Activated CD8-positive, alpha-beta memory T cell treated with anti-CD3 and anti-CD28 coated beads, Interleukin-2, amount 50 U/mL, for 4 hours (primary cell): ENCODE results near the gene CEMP1.
A peak's percentile ranks its signal among the peaks of the same experiment; 100 is the strongest.

Source experiments
- DNase-seq: peaks from one replicate; pipeline ENCODE4 v3.0.0-alpha.2; 2020

The CEMP1 gene

DNA sequence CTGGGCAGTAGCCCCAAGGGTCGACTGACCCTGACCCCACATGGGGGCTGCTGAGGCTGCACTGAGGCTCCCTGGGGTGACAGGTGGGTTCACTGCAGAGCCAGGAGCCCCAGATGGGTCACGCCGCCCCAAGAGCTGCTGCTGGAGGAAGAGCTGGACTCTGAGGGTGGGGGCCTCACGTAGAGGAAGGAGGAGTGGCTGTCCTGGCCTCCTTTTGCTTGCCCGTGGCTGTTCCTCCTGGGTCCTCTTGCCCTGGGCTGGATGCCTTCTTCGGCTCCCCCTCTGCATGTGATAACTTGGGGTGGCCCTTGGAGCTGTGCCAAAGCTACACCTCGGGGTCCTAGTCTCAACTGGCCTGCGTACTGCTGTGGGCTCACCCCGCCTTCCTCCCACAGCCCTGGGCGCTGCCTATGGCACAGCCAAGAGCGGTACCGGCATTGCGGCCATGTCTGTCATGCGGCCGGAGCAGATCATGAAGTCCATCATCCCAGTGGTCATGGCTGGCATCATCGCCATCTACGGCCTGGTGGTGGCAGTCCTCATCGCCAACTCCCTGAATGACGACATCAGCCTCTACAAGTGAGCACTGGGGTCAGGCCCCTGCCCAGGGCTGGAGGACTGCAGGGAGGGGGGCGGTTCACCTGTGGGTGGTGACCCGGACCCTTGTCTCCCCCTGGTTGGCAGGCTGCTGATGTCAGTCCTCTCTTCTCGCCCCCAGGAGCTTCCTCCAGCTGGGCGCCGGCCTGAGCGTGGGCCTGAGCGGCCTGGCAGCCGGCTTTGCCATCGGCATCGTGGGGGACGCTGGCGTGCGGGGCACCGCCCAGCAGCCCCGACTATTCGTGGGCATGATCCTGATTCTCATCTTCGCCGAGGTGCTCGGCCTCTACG is 12.1 kb downstream of the CEMP1 start:
- no peak for DNase-seq

DNA sequence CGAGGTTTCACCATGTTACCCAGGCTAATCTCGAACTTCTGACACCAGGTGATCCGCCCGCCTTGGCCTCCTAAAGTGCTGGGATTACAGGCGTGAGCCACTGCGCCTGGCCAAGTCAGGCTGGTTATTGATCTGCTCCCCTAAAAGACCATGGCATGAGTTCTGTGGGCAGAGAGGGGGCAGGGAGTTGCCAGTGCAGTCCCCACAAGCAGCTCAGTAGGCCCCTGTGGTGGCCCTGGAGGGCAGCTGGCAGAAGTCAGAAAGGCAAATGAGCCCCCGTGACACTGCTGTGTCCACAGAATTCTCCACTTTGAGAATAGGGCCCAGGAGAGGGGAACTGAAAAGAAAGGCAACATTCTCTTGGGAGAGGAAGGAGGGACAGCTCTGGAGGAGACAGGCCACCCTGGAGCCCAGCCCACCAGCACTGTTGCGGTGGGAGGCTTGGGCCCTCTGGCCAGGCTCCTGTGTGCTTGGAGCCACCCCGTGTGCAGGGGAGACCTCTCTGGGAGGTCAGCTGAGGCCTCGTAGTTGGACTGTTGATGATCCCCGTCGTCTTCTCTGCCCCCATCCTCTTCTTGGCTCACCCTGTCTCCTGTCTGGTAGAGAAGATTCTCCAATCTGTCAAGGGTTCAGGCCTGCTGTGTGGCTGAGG is 13.1 kb downstream of the CEMP1 start:
- DNase-seq: no peak

DNA sequence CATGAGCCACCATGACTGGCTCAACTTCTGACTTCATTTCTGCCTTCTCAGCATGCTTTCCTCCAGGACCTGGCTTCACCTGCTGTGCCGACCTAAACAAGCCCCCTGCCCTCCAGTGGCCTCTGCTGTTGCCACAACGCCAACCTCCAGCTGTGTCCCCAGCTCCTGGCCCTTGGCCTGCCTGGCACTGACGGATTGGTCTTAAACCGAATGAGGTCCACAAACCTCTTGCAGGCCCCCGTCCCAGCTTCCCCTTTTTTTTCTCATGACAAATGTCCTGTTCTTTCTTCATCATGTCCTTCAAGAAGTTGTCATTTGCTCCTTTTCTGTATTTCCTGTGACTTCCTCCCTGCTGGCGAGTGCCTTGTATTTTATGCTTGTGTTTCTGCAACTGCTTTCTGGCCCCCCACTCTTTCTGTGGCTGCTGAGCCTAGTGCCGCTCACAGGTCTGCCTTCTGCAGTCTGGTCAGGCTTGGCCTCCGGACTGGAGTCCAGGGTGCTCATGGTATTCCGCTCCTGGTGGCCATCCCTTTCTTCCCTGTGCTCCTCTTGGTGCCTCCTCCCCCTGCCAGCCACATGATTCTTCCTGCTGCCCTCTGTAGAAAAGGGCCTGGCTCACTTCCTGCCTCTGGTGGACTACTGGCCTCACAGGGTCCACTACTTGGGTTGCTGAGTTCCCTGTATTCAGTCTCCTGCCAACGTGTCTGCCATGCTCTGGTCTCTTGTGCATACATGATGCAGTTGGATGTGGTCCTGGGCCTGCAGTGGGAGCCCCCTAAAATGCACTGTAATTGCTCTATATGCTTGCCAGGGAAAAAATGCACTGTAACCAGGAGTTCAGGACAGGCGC is 14.6 kb downstream of the CEMP1 start:
- DNase-seq: no peak

DNA sequence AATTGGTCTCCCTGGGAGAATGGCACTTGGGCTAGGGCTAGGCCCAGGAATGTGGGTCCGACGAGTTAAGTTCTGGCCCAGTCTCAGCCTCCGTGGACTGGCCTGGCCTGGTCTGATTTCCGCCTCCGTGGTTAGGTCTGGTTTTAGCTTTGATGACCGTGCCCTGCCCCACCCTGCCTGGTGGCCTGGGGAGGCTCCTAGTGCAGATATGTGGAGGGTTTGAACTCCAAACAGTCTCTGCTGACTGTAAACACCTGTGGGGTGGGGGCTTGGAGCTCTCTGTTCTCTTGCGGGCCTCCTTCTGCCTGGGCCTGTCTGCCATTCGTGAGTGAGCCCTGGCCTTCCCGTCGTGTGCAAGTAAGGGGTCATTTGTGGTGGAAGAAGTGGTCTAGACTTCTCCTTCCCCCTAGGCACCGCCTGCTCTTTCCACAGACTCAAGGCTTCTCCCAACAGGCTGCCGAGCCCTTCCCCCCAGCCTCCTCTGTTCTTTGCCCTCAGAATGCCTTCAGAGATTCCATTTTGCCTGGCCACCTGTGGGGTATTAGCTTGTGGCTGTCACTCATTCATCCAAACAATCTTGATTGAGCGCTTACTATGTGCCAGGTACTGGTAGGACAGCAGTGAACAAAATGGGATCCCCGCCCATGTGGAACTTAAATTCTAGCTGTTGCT is 15.9 kb downstream of the CEMP1 start:
- DNase-seq: no peak

- no peak for DNase-seq
These were observed 16.7 kb downstream of the CEMP1 start for GRCh38 chr16:2514333-2515179.

DNA sequence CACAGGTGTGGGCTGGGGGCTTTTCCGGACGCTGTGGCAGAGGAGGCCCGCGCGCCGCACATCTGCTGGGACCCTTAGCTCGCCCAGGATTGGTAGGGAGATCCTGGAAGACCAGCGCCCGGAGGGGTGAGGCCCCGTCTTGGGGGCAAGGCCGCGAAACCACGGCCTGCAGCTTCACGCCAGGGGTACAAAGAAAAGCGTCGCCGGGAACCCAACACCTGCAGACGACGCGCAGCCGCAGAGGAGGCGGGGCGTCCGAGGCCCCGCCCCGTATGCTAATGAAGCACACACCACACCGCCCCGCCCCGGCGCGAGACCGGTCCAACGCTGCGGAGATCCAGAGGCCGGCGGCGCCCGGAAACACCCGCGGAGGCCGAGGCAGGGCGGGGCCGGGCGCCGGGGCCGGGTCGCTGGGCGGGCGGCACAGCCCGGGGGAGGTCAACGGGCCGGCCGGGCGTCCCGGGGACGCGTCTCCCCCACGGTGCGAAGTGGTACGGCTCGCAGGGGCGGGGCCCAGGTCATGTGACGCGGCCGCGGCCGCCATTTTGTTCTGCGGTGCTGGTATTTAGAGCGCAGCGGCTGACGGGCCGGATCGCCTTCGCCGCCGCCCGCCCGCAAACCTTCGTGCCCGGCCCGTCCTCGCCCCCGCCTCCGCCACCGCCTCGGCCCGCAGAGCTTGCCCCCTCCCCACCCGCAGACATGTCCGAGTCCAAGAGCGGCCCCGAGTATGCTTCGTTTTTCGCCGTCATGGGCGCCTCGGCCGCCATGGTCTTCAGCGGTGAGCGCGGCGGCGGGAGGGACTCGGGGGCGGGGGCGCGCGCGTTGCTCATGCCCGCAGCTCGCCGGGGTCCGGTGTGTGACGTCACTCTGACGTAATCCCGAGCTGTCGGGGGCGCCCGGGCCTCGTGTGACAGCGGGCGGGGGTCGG is 17.5 kb downstream of the CEMP1 start, which contains the start of gene ATP6V0C:
Gene ATP6V0C, plus strand, starts transcription at position 548 of the 928 bp plus-strand sequence. Its CDS starts 152 bp downstream, at position 700.
- DNase-seq: peak; percentile 91

GRCh38 chr16:2512735-2513404 is 18.3 kb downstream of the CEMP1 start:
- DNase-seq: peak; percentile 43

DNA sequence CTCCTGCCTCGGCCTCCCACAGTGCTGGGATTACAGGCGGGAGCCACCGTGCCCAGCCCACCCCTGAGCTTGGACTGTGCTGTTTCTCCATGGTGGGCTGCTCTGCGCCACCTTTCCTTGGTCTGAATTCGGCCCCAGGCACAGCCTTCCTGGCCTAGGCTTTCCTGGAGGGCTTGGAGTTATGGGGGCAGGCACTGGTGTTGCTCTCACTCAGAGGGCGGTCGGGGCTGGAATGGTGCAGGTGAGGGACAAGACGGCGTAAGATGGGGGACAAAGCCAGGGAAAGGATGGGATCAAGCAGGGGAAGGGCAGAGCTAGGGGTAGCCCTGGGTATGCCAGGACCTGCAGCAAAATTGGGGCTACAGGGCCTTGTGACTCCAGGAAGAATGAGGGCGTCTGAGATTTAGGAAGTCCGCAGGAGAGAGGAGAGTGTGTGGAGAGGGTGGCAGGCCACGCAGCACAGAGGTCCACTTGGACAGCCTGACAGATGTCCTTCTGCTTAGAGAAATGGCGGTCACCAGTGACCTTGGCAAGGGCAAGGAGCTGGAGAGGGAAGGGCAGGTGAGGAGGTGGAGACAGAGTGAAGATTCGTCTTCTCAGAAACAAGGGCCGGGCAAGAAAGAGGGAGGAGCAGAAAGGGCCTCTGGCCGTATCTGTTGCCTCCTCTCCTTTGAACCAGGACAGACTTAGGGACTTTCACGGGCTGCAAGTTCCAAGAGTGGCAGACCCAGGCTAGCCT is 19.0 kb downstream of the CEMP1 start:
- DNase-seq: no peak

DNA sequence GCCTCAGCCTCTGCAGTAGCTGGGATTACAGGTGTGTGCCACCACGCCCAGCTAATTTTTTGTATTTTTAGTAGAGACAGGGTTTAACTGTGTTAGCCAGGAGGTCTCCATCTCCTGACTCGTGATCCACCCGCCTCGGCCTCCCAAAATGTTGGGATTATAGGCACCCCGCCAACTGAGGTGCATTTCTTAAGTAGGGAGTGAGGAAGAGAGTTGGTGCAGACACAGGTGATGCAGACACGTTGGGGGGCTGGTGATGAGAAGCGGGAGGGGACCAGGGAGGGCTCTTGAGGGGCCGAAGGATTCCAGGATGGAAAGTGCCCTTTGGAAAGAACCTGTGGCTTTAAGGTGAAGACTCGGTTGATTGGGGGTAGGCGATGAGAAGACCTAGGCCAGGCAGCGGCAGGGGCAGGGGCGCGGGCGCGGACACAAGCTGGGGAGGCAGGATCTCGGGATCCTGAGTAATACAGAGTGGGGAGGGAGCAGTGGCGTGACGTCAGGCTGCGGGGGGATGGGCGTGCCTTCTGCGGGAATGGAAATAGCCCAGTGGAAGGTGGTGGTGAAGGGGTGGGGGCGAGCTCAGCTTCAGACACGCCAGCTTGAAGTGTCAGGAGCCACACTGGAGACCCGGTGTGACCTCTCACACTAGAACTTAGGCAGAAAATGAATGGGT is 19.9 kb downstream of the CEMP1 start:
- DNase-seq: no peak

DNA sequence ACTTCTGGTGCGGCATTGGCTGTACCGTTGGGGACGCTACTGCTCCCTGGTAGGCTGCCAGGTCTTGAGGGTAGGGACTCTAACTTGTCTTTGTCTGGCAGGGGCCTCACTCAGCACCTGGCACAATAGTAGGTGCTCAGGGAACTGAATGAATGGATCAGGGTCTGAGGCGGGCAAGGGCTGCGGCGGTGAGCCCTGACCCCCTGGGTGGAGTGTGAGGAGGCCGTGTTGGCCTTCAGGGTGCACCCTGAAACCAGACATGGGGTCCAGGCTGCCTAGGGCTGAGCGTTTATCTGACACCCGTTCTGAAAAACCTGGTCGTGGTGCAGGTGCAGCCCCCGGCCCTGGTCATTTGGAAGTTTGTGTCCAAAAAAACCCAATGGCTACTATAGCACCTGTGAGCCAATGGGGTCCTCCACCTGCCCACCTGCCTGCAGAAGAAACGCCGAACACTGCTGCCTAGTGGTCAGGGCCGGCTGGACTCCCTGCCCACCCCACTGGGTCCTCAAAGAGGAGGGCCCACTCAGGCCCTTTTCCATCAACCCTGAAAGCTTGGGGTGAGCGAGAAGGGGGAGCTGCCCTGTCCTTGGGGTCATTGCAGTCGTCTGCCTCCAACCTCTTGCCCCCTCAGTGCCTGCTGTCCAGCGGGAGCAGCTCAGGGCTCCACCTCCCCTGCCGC is 22.3 kb downstream of the CEMP1 start:
- no peak for DNase-seq

DNA sequence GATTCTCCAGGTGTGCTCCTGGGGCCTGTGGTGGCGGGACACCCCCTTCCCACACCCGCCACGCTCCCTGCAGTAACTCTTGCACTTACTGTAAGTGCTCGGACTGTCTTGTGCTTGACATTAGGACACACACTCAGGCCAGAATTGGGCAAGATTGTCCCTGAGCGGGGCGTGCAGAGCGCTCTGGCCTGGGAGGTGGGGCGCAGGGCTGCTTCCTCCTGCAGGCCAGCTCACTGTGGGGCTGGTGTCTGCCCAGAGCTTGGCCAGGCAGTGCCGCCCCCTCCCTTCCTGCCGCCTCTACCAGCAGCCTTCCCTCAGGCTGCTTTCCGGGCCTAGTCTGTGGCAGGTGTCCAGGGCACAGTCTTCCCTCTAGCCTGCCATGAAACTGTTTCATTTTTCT is 23.5 kb downstream of the CEMP1 start:
- no peak for DNase-seq

GRCh38 chr16:2507052-2507659 is 24.1 kb downstream of the CEMP1 start:
- DNase-seq: no peak

GRCh38 chr16:2505695-2506094 is 25.5 kb downstream of the CEMP1 start:
- no peak for DNase-seq

- no peak for DNase-seq
These were observed 29.0 kb downstream of the CEMP1 start for GRCh38 chr16:2501946-2502895.

DNA sequence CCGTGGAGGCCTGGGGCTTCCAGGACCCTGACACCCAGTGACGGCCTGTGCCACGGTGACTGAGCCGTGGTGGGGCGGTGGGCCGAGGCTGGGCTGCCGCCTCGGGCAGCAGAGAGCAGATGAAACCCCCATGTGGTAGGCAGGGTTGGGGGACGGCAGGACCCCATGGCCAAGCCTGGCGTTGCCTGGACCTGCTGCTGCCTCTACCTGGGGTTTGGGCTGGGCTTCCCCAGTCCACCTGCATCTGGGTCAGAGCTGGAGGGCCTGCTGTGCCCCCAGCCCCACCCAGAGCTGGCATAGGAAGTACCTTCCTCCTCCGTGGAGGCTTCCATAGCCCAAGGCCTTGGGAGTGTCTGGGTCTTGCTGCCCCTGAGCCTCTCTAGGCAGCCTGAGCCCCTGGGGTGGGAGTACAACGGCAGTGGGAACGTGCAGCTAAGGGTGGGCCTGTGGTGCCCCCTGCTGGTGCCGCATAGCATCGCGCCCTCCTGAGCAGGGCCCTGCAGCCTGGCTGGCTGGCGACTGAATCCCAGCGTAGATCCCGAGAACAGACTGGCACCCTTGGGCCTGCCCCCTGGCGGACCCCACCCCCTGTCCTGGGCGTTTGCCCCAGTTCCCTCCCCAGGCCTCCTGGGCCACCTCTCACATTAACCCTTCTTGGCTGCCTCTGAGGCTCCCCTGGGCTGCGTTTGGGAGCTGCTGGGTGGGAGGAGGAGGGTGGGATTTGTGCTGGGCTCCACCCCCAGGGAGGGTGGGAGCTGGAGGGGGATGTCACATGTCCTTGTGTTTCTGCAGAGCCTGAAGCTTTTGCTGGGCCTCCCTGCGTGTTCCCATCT is 30.1 kb downstream of the CEMP1 start:
- DNase-seq: peak; percentile 85
